GM18526 (cell line): Measurements from ENCODE around the gene DCDC1.

Experiments used
- POLR2A ChIP-seq: IDR thresholded peaks from 3 replicates; pipeline ENCODE4 v1.6.1; 2011; ENCODE audit not compliant: insufficient read length; ENCODE audit errors: extremely low read depth

Gene DCDC1

GRCh38 chr11:31369348-31370329 lies at the start of gene DCDC1, which contains the start of gene DNAJC24:
Gene DCDC1 (minus strand): TSS chr11:31369739. CDS start chr11:31328280, 41,459 bp downstream.
Gene DNAJC24 (plus strand): TSS chr11:31369860. CDS start chr11:31370749, 889 bp downstream.
- peak; percentile 83 for TF ChIP-seq POLR2A

- no peak for TF ChIP-seq POLR2A
Observed at GRCh38 chr11:31419138-31419537, 49.6 kb upstream of the DCDC1 start.

GRCh38 chr11:31417816-31418215 lies 48.3 kb upstream of the DCDC1 start:
- TF ChIP-seq POLR2A: no peak

- no peak for TF ChIP-seq POLR2A
Observed at GRCh38 chr11:31417357-31417756, 47.8 kb upstream of the DCDC1 start.

GRCh38 chr11:31415435-31415834 lies 45.9 kb upstream of the DCDC1 start:
- no peak for TF ChIP-seq POLR2A

GRCh38 chr11:31414338-31414737 lies 44.8 kb upstream of the DCDC1 start:
- no peak for TF ChIP-seq POLR2A

GRCh38 chr11:31412946-31413345 lies 43.4 kb upstream of the DCDC1 start:
- no peak for TF ChIP-seq POLR2A

GRCh38 chr11:31408201-31408600 lies 38.7 kb upstream of the DCDC1 start:
- no peak for TF ChIP-seq POLR2A

GRCh38 chr11:31404614-31405013 lies 35.1 kb upstream of the DCDC1 start:
- TF ChIP-seq POLR2A: no peak

- no peak for TF ChIP-seq POLR2A
Observed at GRCh38 chr11:31397239-31397834, 27.8 kb upstream of the DCDC1 start.

- no peak for TF ChIP-seq POLR2A
Observed at GRCh38 chr11:31387379-31387778, 17.8 kb upstream of the DCDC1 start.

GRCh38 chr11:31383116-31383515 lies 13.6 kb upstream of the DCDC1 start:
- no peak for TF ChIP-seq POLR2A

- TF ChIP-seq POLR2A: no peak
Observed at GRCh38 chr11:31375879-31376278, 6.3 kb upstream of the DCDC1 start.

GRCh38 chr11:31366795-31367194 lies 2.7 kb downstream of the DCDC1 start:
- TF ChIP-seq POLR2A: no peak

GRCh38 chr11:31361743-31362142 lies 7.8 kb downstream of the DCDC1 start:
- TF ChIP-seq POLR2A: no peak

- TF ChIP-seq POLR2A: no peak
Observed at GRCh38 chr11:31355817-31356216, 13.7 kb downstream of the DCDC1 start.
